ENCODE measurements around the gene ZBTB42.

- TF ChIP-seq, protein P1, sequence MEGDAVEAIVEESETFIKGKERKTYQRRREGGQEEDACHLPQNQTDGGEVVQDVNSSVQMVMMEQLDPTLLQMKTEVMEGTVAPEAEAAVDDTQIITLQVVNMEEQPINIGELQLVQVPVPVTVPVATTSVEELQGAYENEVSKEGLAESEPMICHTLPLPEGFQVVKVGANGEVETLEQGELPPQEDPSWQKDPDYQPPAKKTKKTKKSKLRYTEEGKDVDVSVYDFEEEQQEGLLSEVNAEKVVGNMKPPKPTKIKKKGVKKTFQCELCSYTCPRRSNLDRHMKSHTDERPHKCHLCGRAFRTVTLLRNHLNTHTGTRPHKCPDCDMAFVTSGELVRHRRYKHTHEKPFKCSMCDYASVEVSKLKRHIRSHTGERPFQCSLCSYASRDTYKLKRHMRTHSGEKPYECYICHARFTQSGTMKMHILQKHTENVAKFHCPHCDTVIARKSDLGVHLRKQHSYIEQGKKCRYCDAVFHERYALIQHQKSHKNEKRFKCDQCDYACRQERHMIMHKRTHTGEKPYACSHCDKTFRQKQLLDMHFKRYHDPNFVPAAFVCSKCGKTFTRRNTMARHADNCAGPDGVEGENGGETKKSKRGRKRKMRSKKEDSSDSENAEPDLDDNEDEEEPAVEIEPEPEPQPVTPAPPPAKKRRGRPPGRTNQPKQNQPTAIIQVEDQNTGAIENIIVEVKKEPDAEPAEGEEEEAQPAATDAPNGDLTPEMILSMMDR (IDR thresholded peaks at IDR 0.05), result no peak
- TF ChIP-seq EP300 (IDR thresholded peaks at IDR 0.05), result no peak
Measured at GRCh38 chr14:104785708-104786080, 15.2 kb upstream of the ZBTB42 start.
